HepG2 (cell line): Measurements from ENCODE around the gene CYP27B1.

Source experiments
- CTCF ChIP-seq: sonication (generic); formaldehyde crosslinking; IDR thresholded peaks from 2 replicates; pipeline ENCODE4 v1.5.0; 2020; ENCODE audit warnings: mild to moderate bottlenecking, missing genetic modification reagents, moderate library complexity
- EP300 ChIP-seq, 3 experiments: sonication (generic) in 1 of 3; formaldehyde crosslinking in 1 of 3; IDR thresholded peaks; 2 replicates each; pipeline versions ENCODE4 v1.5.1 to v1.6.1; 2011 to 2020; ENCODE audit warnings: low read depth in 2 of 3, low read length in 2 of 3, borderline replicate concordance in 1 of 3, improper control_type of control experiment in 1 of 3, mild to moderate bottlenecking in 1 of 3, missing genetic modification reagents in 1 of 3, moderate library complexity in 1 of 3
- FIP1L1 ChIP-seq: fragments of 200-400 bp; formaldehyde crosslinking; IDR thresholded peaks from 2 replicates; pipeline ENCODE4 v1.6.1; 2018; ENCODE audit warnings: low read depth, mild to moderate bottlenecking, low read length, moderate library complexity, borderline replicate concordance; ENCODE audit not compliant: insufficient read depth
- HOXA7 ChIP-seq: sonication (generic); formaldehyde crosslinking; IDR thresholded peaks from 2 replicates; pipeline ENCODE4 v1.8.1; 2022; ENCODE audit warnings: mild to moderate bottlenecking, missing genetic modification reagents, moderate library complexity
- KDM5B ChIP-seq: sonication (generic); formaldehyde crosslinking; IDR thresholded peaks from 2 replicates; pipeline ENCODE4 v1.4.0; 2020; ENCODE audit warnings: missing genetic modification reagents, mild to moderate bottlenecking, borderline replicate concordance
- NKX3-1 ChIP-seq: sonication (generic); formaldehyde crosslinking; IDR thresholded peaks from 2 replicates; pipeline ENCODE4 v1.5.0; 2020; ENCODE audit warnings: missing genetic modification reagents
- RAD21 ChIP-seq: fragments of 450-650 bp; formaldehyde crosslinking; IDR thresholded peaks from 2 replicates; pipeline ENCODE4 v1.5.0; 2020; ENCODE audit warnings: mild to moderate bottlenecking
- ZNF557 ChIP-seq: sonication (generic); formaldehyde crosslinking; IDR thresholded peaks from 2 replicates; pipeline ENCODE4 v1.4.0; 2020; ENCODE audit warnings: missing genetic modification reagents

- TF ChIP-seq ZNF557 (CRISPR knock-in tag) (no peak), NKX3-1 (no peak), RAD21 (CRISPR knock-in tag) (no peak), EP300 (IDR thresholded peaks at IDR 0.05; ENCODE audit: low read depth in 2 of 2, low read length in 2 of 2) (no peak), EP300 (CRISPR knock-in tag; IDR thresholded peaks at IDR 0.05; ENCODE audit: borderline replicate concordance) (no peak), CTCF (CRISPR knock-in tag) (no peak), FIP1L1 (no peak), KDM5B (CRISPR knock-in tag) (no peak), HOXA7 (CRISPR knock-in tag) (no peak)
Measured at GRCh38 chr12:57767305-57767698, 424 bp upstream of the CYP27B1 start.
